K562 (cell line): ENCODE data around the gene ABITRAM. TPM values are rescaled to one million over a fixed set of nuclear protein-coding genes. Genes with fewer than 3 reads are reported as not detected.

Experiments used
- ATAC-seq: fragments of 200-7000 bp; cut with Tn5 transposase; 3 replicates; pipeline ENCODE4 v1.9.1; 2020; ENCODE audit warnings: moderate library complexity
- BruUV-seq: library from RNA; stranded (reverse); fragments of 400-500 nt; replicated peaks from 2 replicates; lab custom pipeline; 2021; lab: Mats Ljungman, UMichigan
- CTCF ChIA-PET: fragments of 300-600 bp; formaldehyde crosslinking; extraction: SDS; loops from one replicate; lab custom pipeline; 2021; ENCODE audit warnings: low intra/inter-chr PET ratio; lab: Yijun Ruan, JAX
- POLR2A ChIA-PET: fragments of 300-600, 350-650 bp; sonication (Branson Sonifier 250); formaldehyde crosslinking; extraction: SDS; loops from one replicate; lab custom pipeline; 2021; ENCODE audit warnings: antibody characterized with exemption, inconsistent platforms; lab: Yijun Ruan, JAX
- DNase-seq, 4 experiments: peaks; one replicate each; pipeline versions ENCODE4 v3.0.0 to v3.0.0-alpha.2; 2011 to 2018; ENCODE audit warnings: low spot score in 3 of 4, mixed read lengths in 3 of 4; ENCODE audit errors: extremely low read depth in 1 of 4
- FAIRE-seq: peaks from 2 replicates; lab custom pipeline; 2011; peaks lifted over from hg19 to GRCh38; lab: Jason Lieb, UNC
- H2AFZ ChIP-seq: 2 replicates; pipeline ENCODE4 v1.6.0; 2011; ENCODE audit warnings: low read depth, low read length, control low read depth, inconsistent platforms
- H3K27ac ChIP-seq: fragments of 200-600 bp; 3 replicates; pipeline ENCODE4 v1.8.0; 2011; ENCODE audit warnings: low read depth, mild to moderate bottlenecking, control low read depth, inconsistent platforms, low read length, moderate library complexity, mixed read lengths; ENCODE audit errors: extremely low read depth
- H3K27me3 ChIP-seq, 2 experiments: fragments of 300-600 bp in 1 of 2; 2 replicates in 1 of 2; 3 replicates in 1 of 2; pipeline versions ENCODE4 v1.6.0 to v1.8.0; 2011; ENCODE audit warnings: inconsistent platforms in 2 of 2, low read length in 2 of 2, mild to moderate bottlenecking in 1 of 2, mixed read lengths in 1 of 2, moderate library complexity in 1 of 2; ENCODE audit not compliant: control insufficient read depth in 2 of 2, insufficient read depth in 2 of 2
- H3K36me3 ChIP-seq: fragments of 300-600 bp; 3 replicates; pipeline ENCODE4 v1.8.0; 2011; ENCODE audit warnings: mild to moderate bottlenecking, low read length, inconsistent platforms; ENCODE audit not compliant: control insufficient read depth, insufficient read depth
- H3K4me1 ChIP-seq, 2 experiments: fragments of 200-600 bp in 1 of 2; replicated peaks in 1 of 2; 2 replicates in 1 of 2; 3 replicates in 1 of 2; pipeline versions ENCODE4 v1.5.1 to v1.8.0; 2011; ENCODE audit warnings: inconsistent platforms in 2 of 2, low read length in 2 of 2, mild to moderate bottlenecking in 1 of 2, mixed read lengths in 1 of 2, moderate library complexity in 1 of 2; ENCODE audit not compliant: control insufficient read depth in 2 of 2, insufficient read depth in 2 of 2
- H3K4me2 ChIP-seq: 2 replicates; pipeline ENCODE4 v1.6.1; 2011; ENCODE audit warnings: low read length, control low read depth, inconsistent platforms, mixed read lengths; ENCODE audit not compliant: insufficient read depth
- H3K4me3 ChIP-seq: fragments of 200-600 bp; sonication (generic), shearing (Covaris generic); 2 replicates; pipeline ENCODE4 v1.5.1; 2016; ENCODE audit warnings: control low read depth, inconsistent platforms
- H3K79me2 ChIP-seq: fragments of 200-600 bp; 3 replicates; pipeline ENCODE4 v1.8.0; 2011; ENCODE audit warnings: low read length, inconsistent platforms; ENCODE audit not compliant: control insufficient read depth, insufficient read depth
- H3K9ac ChIP-seq, 2 experiments: 2 replicates each; pipeline versions ENCODE4 v1.6.0 to v1.6.1; 2011; ENCODE audit warnings: low read depth in 2 of 2, low read length in 2 of 2, control low read depth in 1 of 2, inconsistent platforms in 1 of 2, mild to moderate bottlenecking in 1 of 2, mixed read lengths in 1 of 2; ENCODE audit not compliant: insufficient read depth in 1 of 2
- H3K9me1 ChIP-seq: one replicate; pipeline ENCODE4 v1.6.0; 2011; ENCODE audit warnings: inconsistent platforms, mild to moderate bottlenecking, low read length, moderate library complexity; ENCODE audit not compliant: control insufficient read depth, insufficient read depth
- H3K9me3 ChIP-seq: replicated peaks from 2 replicates; pipeline ENCODE4 v1.5.1; 2011; ENCODE audit warnings: low read depth, low read length, inconsistent platforms; ENCODE audit not compliant: control insufficient read depth, insufficient read depth
- H4K20me1 ChIP-seq: replicated peaks from 2 replicates; pipeline ENCODE4 v1.6.1; 2011; ENCODE audit warnings: low read length, inconsistent platforms, mixed read lengths; ENCODE audit not compliant: control insufficient read depth, insufficient read depth
- CEBPG ChIP-seq, 3 experiments: fragments of 200-800 bp in 1 of 3; sonication (Bioruptor generic) in 1 of 3; sonication (generic) in 1 of 3; formaldehyde crosslinking in 1 of 3; IDR thresholded peaks in 2 of 3; conservative IDR thresholded peaks in 1 of 3; 2 replicates each; pipeline versions ENCODE4 v1.6.1 to v1.8.0; 2016 to 2022; ENCODE audit warnings: missing compliant biosample characterization in 2 of 3, missing genetic modification characterization in 2 of 3, mild to moderate bottlenecking in 1 of 3, missing genetic modification reagents in 1 of 3
- COPS2 ChIP-seq: fragments of 450-650 bp; conservative IDR thresholded peaks from 2 replicates; pipeline ENCODE4 v1.6.1; 2016; ENCODE audit warnings: mild to moderate bottlenecking, moderate library complexity
- CREB1 ChIP-seq, 2 experiments: sonication (generic) in 1 of 2; formaldehyde crosslinking in 1 of 2; IDR thresholded peaks; 2 replicates each; pipeline versions ENCODE4 v1.6.1 to v1.8.0; 2012 to 2022; ENCODE audit warnings: inconsistent platforms in 1 of 2, mild to moderate bottlenecking in 1 of 2, missing genetic modification reagents in 1 of 2, moderate library complexity in 1 of 2
- FOXM1 ChIP-seq, 2 experiments: fragments of 450-650 bp in 1 of 2; sonication (generic) in 1 of 2; formaldehyde crosslinking in 1 of 2; IDR thresholded peaks; 2 replicates each; pipeline versions ENCODE4 v1.6.1 to v1.9.0; 2017 to 2022; ENCODE audit warnings: low read depth in 2 of 2, mild to moderate bottlenecking in 2 of 2, missing genetic modification reagents in 1 of 2, moderate library complexity in 1 of 2
- HDAC8 ChIP-seq: fragments of 450-650 bp; IDR thresholded peaks from 2 replicates; pipeline ENCODE4 v1.6.1; 2016; ENCODE audit warnings: mild to moderate bottlenecking, missing genetic modification characterization, moderate library complexity, missing compliant biosample characterization
- NFYB ChIP-seq: IDR thresholded peaks from 2 replicates; pipeline ENCODE4 v1.6.1; 2011; ENCODE audit warnings: mild to moderate bottlenecking, moderate library complexity; ENCODE audit not compliant: insufficient read length; ENCODE audit errors: extremely low read depth
- PTRF ChIP-seq: fragments of 450-650 bp; IDR thresholded peaks from 2 replicates; pipeline ENCODE4 v1.6.1; 2016; ENCODE audit warnings: mild to moderate bottlenecking, missing genetic modification characterization, missing compliant biosample characterization
- RBBP5 ChIP-seq: fragments of 200-600 bp; sonication (generic); IDR thresholded peaks from 2 replicates; pipeline ENCODE4 v1.6.1; 2012; ENCODE audit warnings: borderline replicate concordance, mild to moderate bottlenecking, low read length, control low read depth, inconsistent platforms; ENCODE audit not compliant: insufficient read depth, poor library complexity, severe bottlenecking
- ZNF41 ChIP-seq: fragments of 250-450 bp; sonication (Bioruptor Pico); conservative IDR thresholded peaks from 2 replicates; pipeline ENCODE4 v1.4.0; 2020; ENCODE audit warnings: mild to moderate bottlenecking
- WGBS: fragments of 100-300 bp; shearing (Covaris generic); methylation state at CpG from one replicate; pipeline ENCODE4 v1.1.6; 2016; ENCODE audit warnings: low coverage, mixed read lengths; ENCODE audit not compliant: insufficient coverage; ENCODE audit errors: missing lambda C conversion rate; 5-methylcytosine and 5-hydroxymethylcytosine counted together
- in situ Hi-C: fragments of 300-500 bp; cut with MboI; formaldehyde crosslinking; loops from 4 replicates; pipeline ENCODE4 v1.15.0; 2018; ENCODE audit warnings: inconsistent platforms, mixed read lengths
- intact Hi-C: fragments of 100-400 bp; cut with micrococcal nuclease; formaldehyde crosslinking; loops from 2 replicates; pipeline ENCODE4 v1.14.2; 2022
- polyA plus RNA-seq, 8 experiments: library from polyadenylated mRNA; depleted of rRNA in 4 of 8; stranded (reverse) in 5 of 8; unstranded in 3 of 8; fragments of >200 nt; fragmentation: Nextera tagmentation in 2 of 8; fragmentation: Illumina TruSeq in 1 of 8; extraction: Ambion mirVana in 2 of 8; extraction: Trizol in 1 of 8; gene quantifications; 2 replicates each; pipeline versions ENCODE4 v1.2.1 to v1.2.3, GENCODE V29; 2011 to 2014; ENCODE audit warnings: inconsistent platforms in 1 of 8, missing spikeins in 1 of 8
- total RNA-seq, 7 experiments: library from RNA; depleted of rRNA in 6 of 7; stranded (reverse); fragments of >200 nt in 6 of 7; fragmentation: Illumina TruSeq in 2 of 7; extraction: Trizol in 2 of 7; gene quantifications; 2 replicates each; pipeline versions ENCODE4 v1.2.1 to v1.2.3, GENCODE V29; 2011 to 2021; ENCODE audit warnings: low replicate concordance in 1 of 7

The ABITRAM gene
- total and polyA plus RNA-seq, 9 of the 15 experiments (the other 6 are each of a cell fraction or from before 2014, with no cell fraction given) = 8.9 to 47.6 (median 28.4) TPM

GRCh38 chr9:108905494-108905893 lies 28.7 kb upstream of the ABITRAM start:
- Histone ChIP-seq H3K79me2 (no peaks in the 10 kb centered on the region), H2AFZ (no peak overlapping the region), H3K4me2 (no peak overlapping the region), H4K20me1 (no peaks in the 10 kb centered on the region), H3K36me3 (peaks cover 84% of the 10 kb centered on the region), H3K9me3 (no peaks in the 10 kb centered on the region), H3K9ac (no peak overlapping the region), H3K9me1 (no peaks in the 10 kb centered on the region), H3K4me1 (peaks cover 0 to 12% of the 10 kb centered on the region in 2 experiments; a peak in 3 of 5 replicates), H3K27me3 (no peaks in the 10 kb centered on the region), H3K27ac (no peak overlapping the region), H3K4me3 (no peak overlapping the region)
- ChIA-PET POLR2A (no interaction called here), CTCF (no interaction called here)
- no peak for DNase-seq
- intact Hi-C loops = no loop called here
- no peak for FAIRE-seq
- TF ChIP-seq CEBPG (CRISPR knock-in tag; IDR thresholded peaks at IDR 0.05) (no peak), CEBPG (tag; conservative IDR thresholded peaks at IDR 0.05 in 1 of 2, IDR thresholded peaks at IDR 0.05 in 1 of 2) (peak in 1 of 2 experiments; percentile 56; a peak in 1 of 4 replicates), NFYB (no peak), ZNF41 (CRISPR knock-in tag) (no peak), CREB1 (IDR thresholded peaks at IDR 0.05) (no peak), CREB1 (CRISPR knock-in tag; IDR thresholded peaks at IDR 0.05) (no peak), RBBP5 (no peak), PTRF (tag) (no peak), FOXM1 (IDR thresholded peaks at IDR 0.05; ENCODE audit: low read depth) (no peak), FOXM1 (CRISPR knock-in tag; IDR thresholded peaks at IDR 0.05; ENCODE audit: low read depth) (no peak), COPS2 (no peak), HDAC8 (tag) (no peak)
- 73% methylated on average over 2 of the region's 2 CpGs for WGBS
- no TSS peak for BruUV-seq
- in situ Hi-C loops = no loop called here
- no peak for ATAC-seq
